ENCODE results near the gene WWOX. TPM values are rescaled to one million over a fixed set of nuclear protein-coding genes. Genes with fewer than 3 reads are reported as not detected.

WWOX gene
- total and polyA plus RNA-seq, 2 donors (not counting 1 experiment from before 2014, with no cell fraction given) = 10.5 to 42.3 TPM

- H3K9me3 Mint-ChIP-seq (ENCODE audit: insufficient read depth) = peaks cover 3% of the 10 kb centered on the region
- ATAC-seq (ENCODE audit: low read depth) = no peak
- H3K4me3 Mint-ChIP-seq = no peak overlapping the region
- ChIA-PET POLR2A (interaction anchor here (0.7 kb wide), 1 partner anchor 397 kb away, joined by 3 read pairs; no protein-coding TSS in a partner anchor), CTCF (no interaction called here)
- WGBS (ENCODE audit: insufficient coverage) = 89% methylated on average over 3 of the region's 4 CpGs
- H3K27ac Mint-ChIP-seq = no peak overlapping the region
- intact Hi-C loops (cut with micrococcal nuclease) = no loop called here
- DNase-seq = no peak
- H2AFZ ChIP-seq (ENCODE audit: insufficient read depth, low read depth, low read length, poor library complexity, severe bottlenecking) = no peak overlapping the region
- H3K27me3 Mint-ChIP-seq = peaks cover 29% of the 10 kb centered on the region
- no peak overlapping the region for H3K27ac ChIP-seq (ENCODE audit: low read length in 2 of 2)
- no peaks in the 10 kb centered on the region for H3K4me1 ChIP-seq (ENCODE audit: control insufficient read depth in 2 of 2, insufficient read depth in 2 of 2, low read length in 2 of 2)
- TF ChIP-seq EZH2 (IDR thresholded peaks at IDR 0.05; ENCODE audit: borderline replicate concordance, insufficient read depth, low read depth, low read length, poor library complexity, severe bottlenecking) (no peak), CTCF (IDR thresholded peaks at IDR 0.05) (no peak)
- H3K9me3 ChIP-seq (ENCODE audit: control extremely low read depth in 1 of 3, control insufficient read depth in 2 of 3, insufficient read depth in 1 of 3, low read length in 2 of 3) = peaks cover 0 to 11% (median 0%) of the 10 kb centered on the region in 3 donors
- no peaks in the 10 kb centered on the region for H4K20me1 ChIP-seq (ENCODE audit: control insufficient read depth, insufficient read depth, low read length, poor library complexity, severe bottlenecking)
- H3K9ac ChIP-seq (ENCODE audit: low read length) = no peak overlapping the region
- no peak overlapping the region for H3K4me2 ChIP-seq (replicated peaks; ENCODE audit: low read depth, low read length, poor library complexity, severe bottlenecking)
- no peak overlapping the region for H3K4me3 ChIP-seq (ENCODE audit: control extremely low read depth in 1 of 5, extremely low read depth in 1 of 5, insufficient read depth in 1 of 5, low read depth in 2 of 5, low read length in 4 of 5)
- H3K27me3 ChIP-seq (replicated peaks in 1 of 4; ENCODE audit: control extremely low read depth in 1 of 4, control insufficient read depth in 3 of 4, insufficient read depth in 4 of 4, low read length in 3 of 4) = no peaks in the 10 kb centered on the region
- no peaks in the 10 kb centered on the region for H3K36me3 ChIP-seq (replicated peaks in 1 of 2; ENCODE audit: control extremely low read depth in 1 of 2, control insufficient read depth in 1 of 2, extremely low read depth in 1 of 2, insufficient read depth in 2 of 2, low read length in 1 of 2)
- H3K79me2 ChIP-seq (ENCODE audit: control insufficient read depth, insufficient read depth, low read length) = no peaks in the 10 kb centered on the region
- H3K4me1 Mint-ChIP-seq = peaks cover 5% of the 10 kb centered on the region
Measured at GRCh38 chr16:79185711-79186110, 1086.3 kb downstream of the WWOX start.

DNA sequence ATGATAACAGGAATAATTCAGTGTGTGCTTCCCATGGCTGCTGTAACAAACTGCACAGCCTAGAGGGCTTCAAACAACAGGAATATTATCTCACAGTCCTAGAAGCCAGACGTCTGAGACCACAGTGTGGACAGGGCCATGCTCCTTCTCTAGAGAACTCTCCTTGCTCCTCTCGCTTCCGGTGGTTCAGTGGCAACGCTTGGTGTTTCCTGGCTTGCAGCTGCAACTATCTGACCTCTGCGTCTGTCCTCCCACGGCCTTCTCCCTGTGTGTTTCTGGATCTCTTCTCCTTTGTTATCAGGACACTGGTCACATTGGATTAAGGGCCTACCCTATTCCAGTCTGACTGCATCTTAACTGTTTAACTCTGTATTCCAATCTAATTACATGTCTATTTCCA is 1086.7 kb downstream of the WWOX start:
- peaks cover 26% of the 10 kb centered on the region for H3K27me3 Mint-ChIP-seq
- peaks cover 3% of the 10 kb centered on the region for H3K9me3 Mint-ChIP-seq (ENCODE audit: insufficient read depth)
- WGBS (ENCODE audit: insufficient coverage) = 85% methylated on average over 6 of the region's 6 CpGs

More for the DNA sequence above, 1086.7 kb downstream of the WWOX start:
- H3K36me3 ChIP-seq (replicated peaks in 1 of 2; ENCODE audit: control extremely low read depth in 1 of 2, control insufficient read depth in 1 of 2, extremely low read depth in 1 of 2, insufficient read depth in 2 of 2, low read length in 1 of 2) = no peaks in the 10 kb centered on the region
- H3K79me2 ChIP-seq (ENCODE audit: control insufficient read depth, insufficient read depth, low read length) = no peaks in the 10 kb centered on the region
- H3K4me1 ChIP-seq (ENCODE audit: control insufficient read depth in 2 of 2, insufficient read depth in 2 of 2, low read length in 2 of 2) = no peaks in the 10 kb centered on the region
- no peak overlapping the region for H3K4me2 ChIP-seq (replicated peaks; ENCODE audit: low read depth, low read length, poor library complexity, severe bottlenecking)
- no peaks in the 10 kb centered on the region for H4K20me1 ChIP-seq (ENCODE audit: control insufficient read depth, insufficient read depth, low read length, poor library complexity, severe bottlenecking)
- H3K9me3 ChIP-seq (ENCODE audit: control extremely low read depth in 1 of 3, control insufficient read depth in 2 of 3, insufficient read depth in 1 of 3, low read length in 2 of 3) = peaks cover 0 to 11% (median 0%) of the 10 kb centered on the region in 3 donors
- TF ChIP-seq CTCF (IDR thresholded peaks at IDR 0.05) (no peak), EZH2 (IDR thresholded peaks at IDR 0.05; ENCODE audit: borderline replicate concordance, insufficient read depth, low read depth, low read length, poor library complexity, severe bottlenecking) (no peak)
- no peak overlapping the region for H2AFZ ChIP-seq (ENCODE audit: insufficient read depth, low read depth, low read length, poor library complexity, severe bottlenecking)
- ChIA-PET POLR2A (no interaction called here), CTCF (interaction anchor here (1.1 kb wide), 1 partner anchor 480 kb away, joined by 3 read pairs; no protein-coding TSS in a partner anchor)
- H3K27ac Mint-ChIP-seq = no peak overlapping the region
- DNase-seq = no peak
- ATAC-seq (ENCODE audit: low read depth) = no peak
- intact Hi-C loops (cut with micrococcal nuclease) = no loop called here
- H3K4me3 Mint-ChIP-seq = no peak overlapping the region
- H3K4me1 Mint-ChIP-seq = peaks cover 5% of the 10 kb centered on the region
- no peaks in the 10 kb centered on the region for H3K27me3 ChIP-seq (replicated peaks in 1 of 4; ENCODE audit: control extremely low read depth in 1 of 4, control insufficient read depth in 3 of 4, insufficient read depth in 4 of 4, low read length in 3 of 4)
- H3K4me3 ChIP-seq (ENCODE audit: control extremely low read depth in 1 of 5, extremely low read depth in 1 of 5, insufficient read depth in 1 of 5, low read depth in 2 of 5, low read length in 4 of 5) = no peak overlapping the region
- no peak overlapping the region for H3K27ac ChIP-seq (ENCODE audit: low read length in 2 of 2)
- H3K9ac ChIP-seq (ENCODE audit: low read length) = no peak overlapping the region
